GM15510 (cell line): ENCODE results near the gene NDRG3.

Experiments
- POLR2A ChIP-seq: IDR thresholded peaks from 3 replicates; pipeline ENCODE4 v1.6.1; 2011; ENCODE audit warnings: borderline replicate concordance; ENCODE audit not compliant: insufficient read length; ENCODE audit errors: extremely low read depth

Gene NDRG3

DNA sequence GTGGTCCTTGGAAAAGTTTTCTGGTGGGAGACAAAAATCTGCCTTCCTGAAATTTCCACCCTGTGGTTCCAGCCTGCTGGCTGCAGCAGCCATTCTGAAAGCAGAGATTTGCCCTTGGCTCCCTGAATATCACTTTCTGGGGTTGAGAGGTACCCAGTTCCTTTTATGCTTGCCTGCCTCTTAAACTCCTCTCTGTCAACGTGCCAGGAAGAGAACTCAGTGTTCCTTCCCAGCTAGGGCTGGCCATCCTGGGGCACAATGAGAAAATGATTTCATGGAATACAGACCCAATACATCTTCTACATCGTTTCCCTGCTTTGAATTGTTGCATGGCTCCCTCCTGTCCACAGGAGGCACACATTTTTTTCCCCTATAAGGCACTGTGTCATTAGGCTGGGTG is 29.3 kb upstream of the NDRG3 start:
- no peak for TF ChIP-seq POLR2A

DNA sequence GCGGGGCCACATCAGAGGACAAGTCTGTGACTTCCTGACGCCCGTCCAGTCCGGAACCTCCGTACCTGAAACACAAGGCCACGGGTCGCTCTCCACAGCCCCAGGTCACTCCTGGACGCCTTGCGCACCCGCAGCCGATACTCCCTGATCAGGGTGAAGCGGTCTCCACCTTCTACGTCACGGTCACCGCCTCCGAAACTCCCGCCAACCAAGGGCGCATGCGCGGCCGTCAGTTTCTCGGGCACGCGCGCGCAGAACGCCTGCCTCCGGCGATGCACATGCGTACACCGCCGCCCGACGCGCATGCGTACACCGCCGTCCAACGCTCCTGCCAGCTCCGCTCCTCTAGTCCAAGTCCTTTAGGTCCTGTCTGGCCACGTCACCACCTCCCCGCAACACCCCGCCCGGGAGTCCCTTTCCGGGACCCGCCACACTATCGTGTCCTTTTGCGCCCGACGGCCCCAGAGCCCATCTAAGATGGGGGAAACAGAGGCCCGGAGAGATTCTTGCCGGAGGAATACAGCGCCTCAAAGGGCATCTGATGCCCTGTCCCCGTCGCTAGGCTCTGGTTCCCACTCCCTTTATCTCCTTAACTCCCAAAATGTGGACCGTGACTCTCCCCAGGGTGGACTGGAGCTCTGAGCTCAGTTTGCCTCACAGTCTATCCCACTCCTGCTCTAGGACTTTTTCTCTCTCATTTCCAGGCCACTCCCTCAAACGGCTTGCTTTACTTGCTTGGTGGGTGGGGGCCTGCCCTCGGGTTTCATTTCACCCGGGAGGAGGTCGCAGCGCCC is 27.9 kb upstream of the NDRG3 start, which contains the start of gene DSN1:
Gene DSN1 (minus strand): TSS at position 167 of the 794 bp plus-strand sequence. CDS start 2,305 bp downstream, outside the sequence.
- TF ChIP-seq POLR2A = peak; percentile 86

DNA sequence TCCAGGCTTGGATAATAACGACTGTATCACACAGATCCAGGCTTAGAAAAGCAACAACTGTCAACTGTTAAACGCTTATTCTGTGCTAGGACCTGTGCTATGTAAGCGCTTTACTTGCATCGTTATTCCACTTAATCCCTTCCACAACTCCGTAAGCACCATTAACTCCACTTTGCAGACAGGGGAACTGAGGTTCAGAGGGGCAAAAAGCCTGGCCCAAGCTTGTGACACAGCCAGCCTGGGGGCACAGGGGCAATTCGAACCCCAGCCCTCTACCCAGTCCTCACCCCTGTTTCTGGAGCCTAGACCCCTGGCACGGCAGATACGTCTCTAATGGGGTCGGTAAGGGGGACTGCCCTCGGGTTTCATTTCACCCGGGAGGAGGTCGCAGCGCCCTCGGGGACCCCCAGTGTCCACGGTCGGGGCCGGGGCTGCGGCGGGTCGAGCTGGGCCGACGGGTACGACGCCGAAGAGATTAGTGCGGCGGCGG is 27.3 kb upstream of the NDRG3 start:
- no peak for TF ChIP-seq POLR2A

DNA sequence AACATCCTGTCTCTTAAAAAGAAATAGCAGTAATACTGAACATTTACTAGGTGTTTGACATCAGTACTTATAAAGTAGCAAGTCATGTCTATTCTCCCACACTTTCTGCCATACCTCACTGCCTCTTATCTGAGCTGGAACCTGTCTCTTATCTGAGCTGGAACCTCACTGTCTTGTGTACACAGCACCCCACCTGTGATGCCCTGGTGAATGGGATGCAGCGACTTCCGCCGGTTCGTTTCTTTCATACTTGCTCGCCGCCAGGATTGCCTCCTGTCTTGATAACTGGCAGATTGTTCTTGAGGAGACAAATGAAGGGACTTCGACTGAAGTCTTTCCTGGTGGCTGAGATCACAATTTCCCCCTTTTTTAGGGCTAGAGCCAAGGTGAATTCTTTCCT is 24.8 kb upstream of the NDRG3 start:
- TF ChIP-seq POLR2A = no peak

DNA sequence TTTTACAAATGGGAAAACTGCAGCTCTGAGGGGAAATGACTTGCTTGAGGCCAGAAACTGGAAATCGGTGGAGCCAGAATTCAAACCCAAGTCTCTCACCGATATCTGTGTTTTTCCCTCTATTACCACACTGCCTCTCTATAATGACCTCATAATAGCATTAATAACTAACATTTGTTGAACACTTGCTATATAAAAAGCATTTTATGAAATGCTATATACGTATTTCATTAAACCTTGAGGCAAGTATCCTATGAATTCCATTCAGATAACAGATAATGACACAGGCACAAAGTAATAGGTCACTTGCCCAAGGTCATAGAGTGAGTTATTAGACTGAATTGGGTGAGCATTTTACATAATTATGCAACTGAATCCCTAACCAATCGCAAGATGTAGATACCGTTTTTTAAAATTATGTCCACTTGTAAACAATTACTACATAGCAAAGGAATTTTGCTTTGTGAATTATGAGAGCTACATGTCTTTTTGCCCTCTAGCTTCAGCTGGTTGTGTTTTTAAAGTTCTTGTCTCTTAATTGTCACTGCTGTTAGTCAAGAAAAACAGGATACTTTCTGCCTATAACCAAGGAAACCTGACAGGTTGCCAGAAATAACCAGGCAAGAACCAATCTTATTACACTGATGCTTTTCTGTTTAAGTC is 23.0 kb upstream of the NDRG3 start:
- no peak for TF ChIP-seq POLR2A

DNA sequence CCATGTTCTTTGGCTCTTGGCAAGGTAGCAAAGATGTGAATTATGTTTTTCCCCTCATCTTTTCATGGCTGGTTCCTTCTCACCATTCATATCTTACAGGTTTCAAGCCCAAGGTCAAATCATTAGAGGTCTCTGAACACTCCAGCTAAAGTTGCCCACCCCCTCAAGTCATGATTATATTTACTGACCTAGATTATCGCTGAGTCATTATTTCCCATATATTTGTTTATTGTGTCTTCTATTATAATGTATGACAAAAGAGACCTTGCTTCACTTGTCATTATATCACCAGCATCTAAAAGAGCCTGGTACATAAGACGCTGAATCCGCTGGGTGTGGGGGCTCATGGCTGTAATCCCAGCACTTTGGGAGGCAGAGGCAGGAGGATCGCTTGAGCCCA is 15.2 kb upstream of the NDRG3 start:
- no peak for TF ChIP-seq POLR2A

DNA sequence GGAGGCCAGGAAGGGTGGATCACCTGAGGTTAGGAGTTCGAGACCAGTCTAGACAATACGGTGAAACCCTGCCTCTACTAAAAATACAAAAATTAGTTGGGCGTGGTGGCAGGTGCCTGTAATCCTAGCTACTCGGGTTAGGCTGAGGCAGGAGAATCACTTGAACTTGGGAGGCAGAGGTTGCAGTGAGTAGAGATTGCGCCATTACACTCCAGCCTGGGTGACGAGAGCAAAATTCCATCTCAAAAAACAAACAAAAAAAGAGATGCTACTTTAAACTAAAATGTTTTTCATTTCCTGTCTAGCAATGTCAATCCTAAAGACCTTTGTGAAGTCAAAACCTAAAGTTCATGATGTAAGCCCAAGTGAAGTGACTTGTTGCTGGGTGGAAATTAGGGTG is 14.8 kb upstream of the NDRG3 start:
- TF ChIP-seq POLR2A = no peak

DNA sequence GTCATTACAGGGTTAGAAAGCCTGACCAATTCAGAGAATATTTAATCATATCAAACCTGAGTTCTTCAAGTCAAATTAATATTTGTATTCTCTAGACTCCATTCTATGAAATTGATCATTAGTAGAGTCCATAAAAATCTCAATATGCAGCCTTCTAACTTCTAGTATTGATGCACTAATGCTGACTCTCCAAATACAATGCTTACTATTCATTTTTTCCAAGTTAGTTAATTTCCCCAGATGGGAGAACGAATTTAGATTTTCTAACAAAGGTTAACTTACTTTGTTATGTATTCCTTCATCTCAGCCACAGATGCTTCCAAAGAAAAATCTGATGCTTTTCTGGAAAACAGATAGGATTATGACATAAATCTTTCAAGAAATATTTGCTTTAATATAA is 12.4 kb upstream of the NDRG3 start:
- no peak for TF ChIP-seq POLR2A

DNA sequence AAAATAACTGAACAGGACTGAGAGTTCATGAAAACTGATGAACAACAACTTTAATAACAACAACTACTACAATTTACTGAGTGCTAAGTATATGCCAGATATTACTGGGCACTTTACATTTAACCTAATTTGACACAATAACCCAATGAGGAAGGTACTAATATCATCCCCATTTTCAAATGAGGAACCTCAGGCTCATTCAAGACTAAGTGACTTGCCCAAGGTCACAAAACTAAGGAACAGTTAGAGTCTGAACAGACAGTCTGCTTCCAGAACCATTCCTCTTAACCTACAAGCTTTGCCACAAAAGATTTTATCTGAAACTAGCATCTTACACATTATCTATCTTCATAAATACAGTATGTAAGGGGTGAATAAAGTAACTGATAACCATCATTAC is 10.6 kb upstream of the NDRG3 start:
- TF ChIP-seq POLR2A = no peak

DNA sequence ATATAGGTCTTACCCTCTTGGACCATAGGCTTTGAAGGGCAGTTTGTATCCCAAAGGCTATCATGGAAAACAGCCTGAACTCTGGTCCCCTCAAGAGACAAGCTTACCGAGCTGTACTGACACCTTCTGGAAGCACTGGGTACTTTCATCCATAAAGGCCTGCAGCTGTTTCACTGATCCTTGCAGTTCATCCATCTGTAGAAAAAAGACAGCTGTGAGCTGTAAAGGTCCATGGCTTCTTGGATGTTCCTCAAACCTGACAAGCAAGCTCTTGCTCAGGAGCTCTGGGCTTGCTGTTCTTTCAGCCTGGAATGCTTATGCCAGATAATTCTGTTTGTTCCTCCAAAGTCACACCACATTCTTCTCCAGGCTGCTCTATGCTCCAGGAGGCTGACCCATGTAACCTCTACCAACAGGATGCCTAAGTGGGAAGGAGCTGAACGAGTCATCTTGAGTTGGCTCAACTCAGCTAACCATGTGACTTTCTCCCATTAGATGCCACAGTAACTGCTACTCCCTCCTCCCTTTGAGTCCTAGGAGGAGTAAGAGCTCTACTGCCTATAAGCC is 8.8 kb upstream of the NDRG3 start:
- no peak for TF ChIP-seq POLR2A

DNA sequence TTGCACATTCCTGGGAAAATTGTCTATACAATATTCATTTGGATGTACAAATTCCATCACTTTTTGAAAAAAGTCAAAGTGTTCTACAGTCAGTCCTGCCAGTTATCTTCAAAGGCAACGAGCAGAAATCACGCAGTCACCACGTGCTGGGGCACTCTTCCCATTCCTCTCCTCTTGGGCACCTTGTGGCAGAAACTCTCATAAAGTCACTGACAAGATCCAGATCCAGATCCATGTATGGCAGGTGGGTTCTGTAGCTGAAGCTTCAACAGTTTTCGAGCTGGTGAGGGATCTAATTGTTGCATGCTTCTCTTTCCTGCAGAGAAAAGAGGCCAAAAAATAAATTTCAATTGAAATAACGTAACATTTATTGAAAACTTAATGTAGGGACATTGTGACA is 6.7 kb upstream of the NDRG3 start:
- no peak for TF ChIP-seq POLR2A

DNA sequence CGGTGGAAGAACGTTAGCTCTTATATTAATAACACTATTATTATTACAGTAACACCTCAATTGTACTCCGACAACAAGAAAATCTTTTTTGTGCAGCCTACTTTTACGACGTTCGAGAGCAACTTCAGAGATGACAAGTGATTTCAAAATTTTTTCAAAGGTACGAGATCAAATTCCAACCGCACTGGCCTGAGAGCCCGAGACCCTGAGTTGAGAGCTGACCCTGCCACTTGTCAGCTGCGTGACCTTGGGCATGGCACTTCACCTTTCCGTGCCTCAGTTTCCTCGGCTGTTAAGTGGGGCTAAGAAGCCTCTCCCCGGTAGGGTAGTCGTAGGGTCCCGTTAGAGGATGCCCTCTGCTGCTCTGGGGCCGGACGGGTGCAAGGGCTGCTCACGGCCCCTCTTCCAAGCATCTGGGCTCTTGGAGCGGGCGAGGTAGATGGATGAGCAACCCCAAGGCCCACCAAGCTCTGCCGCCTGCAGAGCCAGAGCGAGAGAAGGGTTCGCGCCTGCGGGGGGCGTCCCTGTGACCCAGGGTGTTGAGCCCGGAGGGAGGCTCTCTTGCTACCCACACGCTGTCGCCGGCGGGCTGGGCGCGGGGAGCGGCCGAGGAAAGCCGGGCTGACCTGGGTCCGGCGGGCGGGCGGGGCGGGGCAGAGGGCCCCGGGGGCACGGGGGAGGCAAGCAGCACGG is 510 bp downstream of the NDRG3 start:
- no peak for TF ChIP-seq POLR2A

DNA sequence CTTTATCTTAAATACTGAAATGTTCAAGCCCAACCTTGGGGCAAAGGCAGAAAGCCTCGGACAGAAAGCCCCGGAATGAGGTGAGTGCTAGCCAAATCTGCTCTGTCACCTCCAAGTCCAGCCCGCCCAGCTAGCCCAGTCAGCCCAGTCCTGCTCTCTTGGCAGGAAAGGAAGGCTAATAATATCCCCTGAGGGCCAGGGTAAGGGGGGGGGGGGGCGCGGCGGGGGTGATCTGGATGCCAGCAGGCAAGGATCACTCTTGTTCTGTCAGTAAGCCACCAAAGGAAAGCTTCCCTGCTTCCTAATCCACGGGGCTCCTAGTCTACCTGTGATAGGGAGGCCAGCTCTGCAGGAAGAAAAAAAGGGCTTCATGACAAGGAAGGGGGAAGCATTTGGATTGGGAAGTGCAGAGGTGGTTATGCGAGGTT is 1.1 kb downstream of the NDRG3 start:
- no peak for TF ChIP-seq POLR2A

DNA sequence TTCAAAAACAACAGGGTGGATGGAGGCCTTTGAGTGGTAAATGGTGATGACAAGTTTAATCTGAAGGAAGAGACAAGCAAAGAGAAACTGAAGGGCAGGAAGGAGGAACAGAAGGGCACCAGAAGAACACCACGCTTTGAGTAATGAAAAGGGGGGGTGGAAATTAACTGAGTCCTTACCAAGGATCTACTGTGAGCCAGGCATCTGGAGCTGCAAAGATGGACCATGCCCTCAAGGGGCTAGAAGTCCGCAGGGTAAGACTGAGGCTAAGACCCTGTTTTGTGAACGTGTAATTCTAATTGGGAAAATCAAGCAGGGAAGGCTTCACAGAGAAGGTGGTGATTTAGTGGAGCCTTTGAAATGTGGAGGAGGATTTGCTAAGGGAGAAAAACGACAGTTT is 1.6 kb downstream of the NDRG3 start:
- TF ChIP-seq POLR2A = no peak

DNA sequence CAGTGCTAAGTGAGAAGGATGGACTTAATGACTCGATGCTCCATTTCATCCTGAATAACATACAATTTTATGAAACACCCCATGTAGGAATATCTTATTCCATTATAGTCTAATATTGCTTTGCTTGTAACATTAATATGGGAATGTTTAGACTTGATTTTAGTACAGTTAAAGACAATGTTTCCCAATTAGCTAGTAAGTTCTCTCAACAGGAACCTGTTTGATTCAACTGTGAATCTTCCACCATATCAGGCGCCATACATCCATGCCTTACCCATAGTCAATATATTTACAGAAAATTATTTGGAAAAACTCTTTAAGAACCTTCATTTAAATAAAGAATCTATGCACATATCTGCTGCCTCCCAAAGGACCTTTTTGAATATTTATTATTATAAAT is 3.3 kb downstream of the NDRG3 start:
- no peak for TF ChIP-seq POLR2A
